ENCODE measurements around the gene COL4A2.

The COL4A2 gene

GRCh38 chr13:110516500-110516899, 209.4 kb downstream of the COL4A2 start:
- Histone ChIP-seq H3K36me3 (ENCODE audit: insufficient read depth, low read length) (no peaks in the 10 kb centered on the region; the same call in 1 of the 2 replicates), H3K9ac (ENCODE audit: insufficient read length) (no peak overlapping the region), H3K27ac (no peak overlapping the region)

GRCh38 chr13:110517505-110518225, 210.6 kb downstream of the COL4A2 start:
- Histone ChIP-seq H3K36me3 (ENCODE audit: insufficient read depth, low read length) (no peaks in the 10 kb centered on the region; the same call in 1 of the 2 replicates), H3K27ac (no peak overlapping the region), H3K9ac (ENCODE audit: insufficient read length) (no peak overlapping the region), H3K9me3 (ENCODE audit: low read depth, low read length) (no peaks in the 10 kb centered on the region), H3K4me3 (no peak overlapping the region)
- no peak for DNase-seq (ENCODE audit: low read depth, low spot score)
- TF ChIP-seq POLR2AphosphoS5 (IDR thresholded peaks at IDR 0.05; ENCODE audit: borderline replicate concordance, low read depth, low read length): no peak
- TF ChIP-seq FOXP2 (optimal IDR thresholded peaks at IDR 0.05; ENCODE audit: control extremely low read depth, extremely low read length, insufficient read depth): no peak
- TF ChIP-seq EZH2 (IDR thresholded peaks at IDR 0.05): no peak

More at GRCh38 chr13:110516500-110516899, 209.4 kb downstream of the COL4A2 start:
- Histone ChIP-seq H3K9me3 (ENCODE audit: low read depth, low read length) (no peaks in the 10 kb centered on the region), H3K4me3 (no peak overlapping the region)
- no peak for TF ChIP-seq EZH2 (IDR thresholded peaks at IDR 0.05)
- TF ChIP-seq FOXP2 (optimal IDR thresholded peaks at IDR 0.05; ENCODE audit: control extremely low read depth, extremely low read length, insufficient read depth): no peak
- TF ChIP-seq POLR2AphosphoS5 (IDR thresholded peaks at IDR 0.05; ENCODE audit: borderline replicate concordance, low read depth, low read length): no peak
- DNase-seq (ENCODE audit: low read depth, low spot score): no peak

- no peaks in the 10 kb centered on the region for H3K36me3 ChIP-seq (ENCODE audit: insufficient read depth, low read length)
- H3K4me3 ChIP-seq: no peak overlapping the region
- no peaks in the 10 kb centered on the region for H3K9me3 ChIP-seq (ENCODE audit: low read depth, low read length)
- H3K9ac ChIP-seq (ENCODE audit: insufficient read length): no peak overlapping the region
- H3K27ac ChIP-seq: no peak overlapping the region
- no peak for TF ChIP-seq POLR2AphosphoS5 (IDR thresholded peaks at IDR 0.05; ENCODE audit: borderline replicate concordance, low read depth, low read length)
- no peak for TF ChIP-seq FOXP2 (optimal IDR thresholded peaks at IDR 0.05; ENCODE audit: control extremely low read depth, extremely low read length, insufficient read depth)
- TF ChIP-seq EZH2 (IDR thresholded peaks at IDR 0.05): no peak
- no peak for DNase-seq (ENCODE audit: low read depth, low spot score)
Observed at GRCh38 chr13:110518226-110518525, 211.1 kb downstream of the COL4A2 start.

- no peaks in the 10 kb centered on the region for H3K36me3 ChIP-seq (ENCODE audit: insufficient read depth, low read length)
- no peak overlapping the region for H3K27ac ChIP-seq
- TF ChIP-seq POLR2AphosphoS5 (IDR thresholded peaks at IDR 0.05; ENCODE audit: borderline replicate concordance, low read depth, low read length) (no peak), FOXP2 (optimal IDR thresholded peaks at IDR 0.05; ENCODE audit: control extremely low read depth, extremely low read length, insufficient read depth) (no peak), EZH2 (IDR thresholded peaks at IDR 0.05) (no peak)
- no peak for DNase-seq (ENCODE audit: low read depth, low spot score)
- H3K9ac ChIP-seq (ENCODE audit: insufficient read length): no peak overlapping the region
- H3K9me3 ChIP-seq (ENCODE audit: low read depth, low read length): no peaks in the 10 kb centered on the region
- no peak overlapping the region for H3K4me3 ChIP-seq
Observed at GRCh38 chr13:110518571-110518970, 211.5 kb downstream of the COL4A2 start.

- Histone ChIP-seq H3K9me3 (ENCODE audit: low read depth, low read length) (no peaks in the 10 kb centered on the region), H3K36me3 (ENCODE audit: insufficient read depth, low read length) (no peaks in the 10 kb centered on the region), H3K9ac (ENCODE audit: insufficient read length) (no peak overlapping the region), H3K27ac (no peak overlapping the region), H3K4me3 (no peak overlapping the region)
- DNase-seq (ENCODE audit: low read depth, low spot score): no peak
- no peak for TF ChIP-seq POLR2AphosphoS5 (IDR thresholded peaks at IDR 0.05; ENCODE audit: borderline replicate concordance, low read depth, low read length)
- TF ChIP-seq EZH2 (IDR thresholded peaks at IDR 0.05): no peak
- TF ChIP-seq FOXP2 (optimal IDR thresholded peaks at IDR 0.05; ENCODE audit: control extremely low read depth, extremely low read length, insufficient read depth): no peak
Observed at GRCh38 chr13:110519046-110519445, 212.0 kb downstream of the COL4A2 start.

GRCh38 chr13:110519506-110519905, 212.4 kb downstream of the COL4A2 start:
- no peaks in the 10 kb centered on the region for H3K9me3 ChIP-seq (ENCODE audit: low read depth, low read length)
- TF ChIP-seq FOXP2 (optimal IDR thresholded peaks at IDR 0.05; ENCODE audit: control extremely low read depth, extremely low read length, insufficient read depth): no peak
- TF ChIP-seq POLR2AphosphoS5 (IDR thresholded peaks at IDR 0.05; ENCODE audit: borderline replicate concordance, low read depth, low read length): no peak
- TF ChIP-seq EZH2 (IDR thresholded peaks at IDR 0.05): no peak
- no peak overlapping the region for H3K9ac ChIP-seq (ENCODE audit: insufficient read length)
- H3K4me3 ChIP-seq: no peak overlapping the region
- H3K27ac ChIP-seq: no peak overlapping the region
- DNase-seq (ENCODE audit: low read depth, low spot score): no peak
- no peaks in the 10 kb centered on the region for H3K36me3 ChIP-seq (ENCODE audit: insufficient read depth, low read length)

GRCh38 chr13:110520431-110521295, 213.6 kb downstream of the COL4A2 start:
- TF ChIP-seq POLR2AphosphoS5 (IDR thresholded peaks at IDR 0.05; ENCODE audit: borderline replicate concordance, low read depth, low read length): no peak
- no peak for TF ChIP-seq EZH2 (IDR thresholded peaks at IDR 0.05)
- TF ChIP-seq FOXP2 (optimal IDR thresholded peaks at IDR 0.05; ENCODE audit: control extremely low read depth, extremely low read length, insufficient read depth): no peak
- DNase-seq (ENCODE audit: low read depth, low spot score): no peak
- no peak overlapping the region for H3K4me3 ChIP-seq
- no peak overlapping the region for H3K27ac ChIP-seq
- H3K9me3 ChIP-seq (ENCODE audit: low read depth, low read length): no peaks in the 10 kb centered on the region
- no peak overlapping the region for H3K9ac ChIP-seq (ENCODE audit: insufficient read length)
- no peaks in the 10 kb centered on the region for H3K36me3 ChIP-seq (ENCODE audit: insufficient read depth, low read length)

- Histone ChIP-seq H3K4me3 (no peak overlapping the region), H3K27ac (no peak overlapping the region), H3K9ac (ENCODE audit: insufficient read length) (no peak overlapping the region), H3K36me3 (ENCODE audit: insufficient read depth, low read length) (no peaks in the 10 kb centered on the region), H3K9me3 (ENCODE audit: low read depth, low read length) (no peaks in the 10 kb centered on the region)
- no peak for DNase-seq (ENCODE audit: low read depth, low spot score)
- TF ChIP-seq FOXP2 (optimal IDR thresholded peaks at IDR 0.05; ENCODE audit: control extremely low read depth, extremely low read length, insufficient read depth): no peak
- no peak for TF ChIP-seq EZH2 (IDR thresholded peaks at IDR 0.05)
- no peak for TF ChIP-seq POLR2AphosphoS5 (IDR thresholded peaks at IDR 0.05; ENCODE audit: borderline replicate concordance, low read depth, low read length)
Observed at GRCh38 chr13:110521296-110521680, 214.2 kb downstream of the COL4A2 start.
